HEK293T (cell line): Measurements from ENCODE around the gene SMC6.

ENCODE experiments used
- CTCF ChIA-PET: fragments of 350-600 bp; formaldehyde crosslinking; extraction: SDS; loops from one replicate; lab custom pipeline; 2021; ENCODE audit warnings: antibody characterized with exemption, inconsistent platforms; lab: Yijun Ruan, JAX
- POLR2A ChIA-PET: fragments of 350-600 bp; formaldehyde crosslinking; extraction: SDS; loops from one replicate; lab custom pipeline; 2020; ENCODE audit warnings: antibody characterized with exemption, inconsistent platforms; lab: Yijun Ruan, JAX
- DNase-seq: peaks from one replicate; pipeline ENCODE4 v3.0.0; 2012; ENCODE audit warnings: mixed read lengths; ENCODE audit errors: extremely low spot score
- ARNT ChIP-seq: fragments of 450-650 bp; IDR thresholded peaks from 2 replicates; pipeline ENCODE4 v1.6.1; 2017; ENCODE audit warnings: mild to moderate bottlenecking
- BHLHE40 ChIP-seq: fragments of 450-650 bp; IDR thresholded peaks from 2 replicates; pipeline ENCODE4 v1.6.1; 2016; ENCODE audit warnings: mild to moderate bottlenecking, moderate library complexity, borderline replicate concordance
- CTBP1 ChIP-seq: fragments of 450-650 bp; IDR thresholded peaks from 2 replicates; pipeline ENCODE4 v1.6.1; 2016; ENCODE audit warnings: borderline replicate concordance
- ELF4 ChIP-seq: fragments of 450-650 bp; IDR thresholded peaks from 2 replicates; pipeline ENCODE4 v1.6.1; 2017; ENCODE audit warnings: antibody characterized with exemption
- FOXA1 ChIP-seq: fragments of 450-650 bp; IDR thresholded peaks from 2 replicates; pipeline ENCODE4 v1.6.1; 2016; ENCODE audit warnings: mild to moderate bottlenecking
- FOXK2 ChIP-seq: fragments of 450-650 bp; IDR thresholded peaks from 2 replicates; pipeline ENCODE4 v1.6.1; 2016; ENCODE audit warnings: mild to moderate bottlenecking
- FOXM1 ChIP-seq: fragments of 450-650 bp; IDR thresholded peaks from 2 replicates; pipeline ENCODE4 v1.6.1; 2017; ENCODE audit warnings: mild to moderate bottlenecking, borderline replicate concordance
- HDGF ChIP-seq: fragments of 450-650 bp; IDR thresholded peaks from 2 replicates; pipeline ENCODE4 v1.6.1; 2017; ENCODE audit warnings: antibody characterized with exemption, borderline replicate concordance
- L3MBTL2 ChIP-seq: fragments of 450-650 bp; conservative IDR thresholded peaks from 2 replicates; pipeline ENCODE4 v1.6.1; 2016; ENCODE audit warnings: mild to moderate bottlenecking
- LEF1 ChIP-seq: fragments of 450-650 bp; IDR thresholded peaks from 2 replicates; pipeline ENCODE4 v1.6.1; 2017; ENCODE audit warnings: mild to moderate bottlenecking, borderline replicate concordance
- NFRKB ChIP-seq: fragments of 450-650 bp; IDR thresholded peaks from 2 replicates; pipeline ENCODE4 v1.6.1; 2016; ENCODE audit warnings: mild to moderate bottlenecking, moderate library complexity
- SP1 ChIP-seq: fragments of 450-650 bp; IDR thresholded peaks from 2 replicates; pipeline ENCODE4 v1.6.1; 2017
- SUZ12 ChIP-seq: fragments of 450-650 bp; IDR thresholded peaks from 2 replicates; pipeline ENCODE4 v1.6.1; 2016; ENCODE audit warnings: mild to moderate bottlenecking
- TARDBP ChIP-seq: fragments of 450-650 bp; IDR thresholded peaks from 2 replicates; pipeline ENCODE4 v1.6.1; 2016
- ZNF384 ChIP-seq: fragments of 450-650 bp; IDR thresholded peaks from 2 replicates; pipeline ENCODE4 v1.6.1; 2016
- TF ChIP-seq, protein P1 (sequence below): fragments of 450-650 bp; IDR thresholded peaks from 2 replicates; pipeline ENCODE4 v1.6.1; 2016

SMC6 gene

DNA sequence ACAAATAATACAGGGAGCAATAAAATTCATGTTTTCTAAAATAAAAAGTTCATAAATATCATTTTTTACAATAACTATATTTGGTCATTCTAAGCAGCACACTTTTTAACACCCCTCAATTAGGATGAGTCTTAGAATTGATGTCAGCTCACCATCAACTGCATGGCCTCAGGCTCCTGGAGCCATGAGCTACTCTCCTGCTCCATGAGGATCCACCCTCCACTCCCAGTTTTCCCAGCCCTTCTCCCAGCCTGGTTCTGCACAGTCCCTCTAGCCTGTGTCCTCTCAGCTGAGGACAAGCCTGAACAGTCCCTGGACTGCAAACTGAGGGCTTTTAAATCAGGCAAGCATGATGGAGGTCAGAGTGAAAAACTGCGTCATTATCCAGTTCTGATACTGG, 89.1 kb downstream of the SMC6 start:
- CTCF ChIA-PET: no interaction called here
- TF ChIP-seq TARDBP (no peak), SUZ12 (no peak), LEF1 (no peak), ARNT (no peak), FOXK2 (no peak), CTBP1 (no peak), FOXA1 (no peak), SP1 (no peak), HDGF (no peak)
- POLR2A ChIA-PET: no interaction called here
- no peak for DNase-seq

DNA sequence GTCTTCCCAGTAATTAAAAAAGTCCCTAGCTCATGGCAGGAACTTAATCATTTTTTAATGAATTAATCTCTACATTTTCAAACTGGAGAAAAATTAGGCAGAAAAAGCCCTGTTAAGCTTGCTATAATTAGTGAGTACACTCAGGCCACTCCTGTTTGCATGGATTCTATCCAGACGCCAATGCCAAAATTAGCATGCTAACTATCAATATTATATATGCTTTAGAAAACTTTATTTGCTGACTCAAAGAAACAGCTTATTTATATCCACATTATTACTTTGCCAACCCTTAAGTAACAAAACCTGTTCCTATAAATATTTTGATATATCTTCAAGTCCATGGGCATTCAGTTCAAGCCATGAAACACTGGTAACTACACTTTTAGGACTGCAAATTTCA, 90.9 kb downstream of the SMC6 start:
- no peak for DNase-seq
- TF ChIP-seq ARNT: no peak
- POLR2A ChIA-PET: no interaction called here
- CTCF ChIA-PET: no interaction called here

DNA sequence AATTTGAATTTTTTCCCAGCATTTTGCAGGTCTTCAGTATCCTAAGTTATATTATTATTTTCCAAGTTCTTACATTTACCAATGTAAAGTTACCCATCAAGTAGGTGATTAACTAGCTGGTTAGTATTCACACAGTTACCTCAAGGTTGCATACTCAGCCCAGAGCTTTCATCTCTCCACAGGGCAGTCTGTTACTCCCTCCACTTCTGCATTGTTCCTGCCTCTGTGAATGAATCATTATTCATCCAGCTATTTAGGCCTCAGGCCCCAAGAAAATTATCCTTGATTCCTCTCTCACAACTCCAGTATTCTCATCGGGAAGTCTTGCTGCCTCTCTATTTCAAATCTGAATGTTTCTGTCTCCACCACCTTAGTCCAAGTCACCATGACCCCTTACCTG, 92.2 kb downstream of the SMC6 start:
- POLR2A ChIA-PET: no interaction called here
- TF ChIP-seq NFRKB (no peak), FOXK2 (no peak), L3MBTL2 (no peak), BHLHE40 (no peak), FOXA1 (no peak), TARDBP (no peak)
- TF ChIP-seq, protein P1, sequence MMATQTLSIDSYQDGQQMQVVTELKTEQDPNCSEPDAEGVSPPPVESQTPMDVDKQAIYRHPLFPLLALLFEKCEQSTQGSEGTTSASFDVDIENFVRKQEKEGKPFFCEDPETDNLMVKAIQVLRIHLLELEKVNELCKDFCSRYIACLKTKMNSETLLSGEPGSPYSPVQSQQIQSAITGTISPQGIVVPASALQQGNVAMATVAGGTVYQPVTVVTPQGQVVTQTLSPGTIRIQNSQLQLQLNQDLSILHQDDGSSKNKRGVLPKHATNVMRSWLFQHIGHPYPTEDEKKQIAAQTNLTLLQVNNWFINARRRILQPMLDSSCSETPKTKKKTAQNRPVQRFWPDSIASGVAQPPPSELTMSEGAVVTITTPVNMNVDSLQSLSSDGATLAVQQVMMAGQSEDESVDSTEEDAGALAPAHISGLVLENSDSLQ: no peak
- no peak for DNase-seq
- CTCF ChIA-PET: no interaction called here

DNA sequence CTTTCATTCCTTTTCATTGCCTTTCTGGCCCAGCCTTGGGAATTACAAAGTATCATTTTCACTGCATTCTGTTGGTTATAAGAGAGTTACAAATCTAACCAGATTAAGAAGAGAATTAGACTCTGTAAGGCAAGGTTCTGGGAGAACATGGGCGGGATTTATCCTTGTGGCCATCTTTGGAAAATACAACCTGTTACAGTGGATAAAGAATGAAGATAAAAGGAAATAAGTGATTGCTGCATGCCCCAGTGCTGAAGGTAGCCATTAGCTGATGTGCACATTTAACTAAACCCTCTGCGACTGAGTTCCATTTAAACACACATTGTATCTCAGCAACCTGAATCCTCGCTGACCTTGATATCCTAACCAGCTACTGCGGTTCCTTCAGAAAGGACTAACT, 93.4 kb downstream of the SMC6 start:
- no peak for TF ChIP-seq TARDBP
- TF ChIP-seq, protein P1: no peak
- TF ChIP-seq LEF1: no peak
- TF ChIP-seq SP1: no peak
- no peak for TF ChIP-seq HDGF
- TF ChIP-seq ELF4: no peak
- TF ChIP-seq NFRKB: no peak
- no peak for TF ChIP-seq ZNF384
- TF ChIP-seq L3MBTL2: no peak
- no peak for TF ChIP-seq BHLHE40
- TF ChIP-seq SUZ12: no peak
- TF ChIP-seq FOXK2: no peak
- no peak for TF ChIP-seq FOXA1
- no peak for TF ChIP-seq FOXM1
- TF ChIP-seq CTBP1: no peak
- TF ChIP-seq ARNT: no peak
- ChIA-PET POLR2A (no interaction called here), CTCF (interaction anchor here (0.6 to 0.7 kb wide), 2 partner anchors 14 to 1074 kb away, joined by 3 read pairs; no protein-coding TSS in a partner anchor)
- DNase-seq: no peak

DNA sequence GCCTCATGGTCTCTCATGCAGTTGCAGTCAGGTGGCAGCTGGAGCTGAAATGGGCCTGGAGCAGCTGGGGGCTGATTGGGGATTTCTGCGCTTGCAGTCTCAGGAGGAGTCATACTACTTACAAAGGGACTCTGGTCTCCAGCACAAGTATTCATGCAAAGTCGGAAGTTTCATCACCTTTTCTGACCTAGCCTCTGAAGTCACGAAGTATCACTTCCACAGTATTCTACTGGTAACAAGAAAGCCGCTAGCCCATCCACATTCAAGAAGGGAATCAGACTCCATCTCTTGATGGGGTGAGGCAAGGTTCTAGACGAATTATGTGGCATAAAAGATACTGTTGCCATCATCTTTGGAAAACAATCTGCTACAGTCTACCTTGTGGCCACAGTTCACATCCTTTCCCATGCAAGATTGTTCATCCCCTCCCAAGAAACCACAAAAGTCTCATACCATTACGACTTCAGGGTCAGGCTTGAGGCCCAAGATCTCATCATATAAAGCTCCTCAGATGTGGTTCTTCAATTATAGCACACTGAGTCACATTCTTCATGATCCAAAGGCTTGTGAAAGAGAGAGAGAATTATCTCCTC, 95.3 kb downstream of the SMC6 start:
- CTCF ChIA-PET: no interaction called here
- TF ChIP-seq, protein P1: no peak
- no peak for DNase-seq
- POLR2A ChIA-PET: no interaction called here

DNA sequence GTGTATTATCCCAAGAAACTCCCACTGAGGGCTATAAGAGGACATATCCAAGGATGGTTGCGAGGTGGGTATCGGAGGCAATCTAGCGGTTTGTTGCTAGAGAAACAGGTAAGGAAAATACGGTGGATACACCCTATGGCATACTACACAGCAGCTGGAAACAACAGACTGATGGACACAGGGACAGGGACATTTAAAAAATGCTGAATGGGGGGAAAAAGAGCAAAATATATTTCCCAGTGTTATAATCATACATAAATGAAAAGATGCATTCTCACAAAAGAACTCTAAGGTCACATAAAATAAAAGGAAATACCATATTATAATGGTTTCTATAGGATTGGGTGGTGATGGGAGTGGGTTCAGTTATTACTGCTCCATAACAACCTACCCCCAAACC, 95.9 kb downstream of the SMC6 start:
- ChIA-PET CTCF (no interaction called here), POLR2A (no interaction called here)
- TF ChIP-seq CTBP1 (no peak), L3MBTL2 (no peak), FOXK2 (no peak), SUZ12 (no peak), LEF1 (no peak), FOXM1 (no peak), BHLHE40 (no peak), HDGF (no peak), SP1 (no peak), NFRKB (no peak), ELF4 (no peak), FOXA1 (no peak), ZNF384 (no peak), TARDBP (no peak)
- TF ChIP-seq, protein P1: no peak
- no peak for DNase-seq

DNA sequence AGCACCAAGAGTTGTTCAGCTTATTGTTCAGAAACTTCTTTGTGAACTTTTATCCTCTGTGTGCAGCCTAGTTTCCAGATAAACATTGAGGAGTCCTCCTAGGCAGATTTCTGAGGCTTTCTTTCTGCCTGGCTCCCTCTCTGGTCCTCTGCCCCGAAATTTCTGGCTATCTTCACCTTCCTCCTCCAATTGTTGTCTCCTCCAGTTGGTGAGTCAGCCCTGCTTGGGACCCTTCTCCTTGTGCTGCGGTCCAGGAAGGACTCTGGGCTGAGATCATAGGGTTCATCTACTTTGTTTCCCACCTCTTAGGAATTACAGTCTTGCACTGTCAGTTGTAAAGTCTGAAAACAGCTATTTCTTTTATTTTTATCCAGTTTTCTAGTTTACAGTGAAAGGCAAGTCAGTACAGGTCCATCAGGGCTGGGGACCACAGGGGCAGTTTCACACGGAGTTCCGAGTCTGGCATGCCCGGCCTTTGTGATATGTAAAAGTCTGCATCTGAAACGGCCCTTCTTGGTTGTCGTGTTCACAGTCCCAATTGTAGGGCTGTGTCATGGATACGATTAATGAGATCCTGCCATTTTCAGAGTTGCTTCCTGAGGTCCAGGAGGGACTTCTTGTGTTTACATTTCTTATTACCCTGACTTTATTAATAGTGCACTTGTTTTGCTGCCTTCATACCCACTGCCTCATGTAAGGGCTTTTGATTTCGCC, 100.8 kb downstream of the SMC6 start:
- ChIA-PET POLR2A (no interaction called here), CTCF (no interaction called here)
- TF ChIP-seq FOXA1 (no peak), ARNT (no peak), HDGF (no peak), CTBP1 (no peak), ELF4 (no peak), TARDBP (no peak), BHLHE40 (no peak), FOXK2 (no peak), NFRKB (no peak), L3MBTL2 (no peak), SP1 (no peak), SUZ12 (no peak), FOXM1 (no peak), ZNF384 (no peak), LEF1 (no peak)
- TF ChIP-seq, protein P1: no peak
- DNase-seq: no peak
